ENCODE data around the gene HAUS3.

- TF ChIP-seq CTCF (IDR thresholded peaks at IDR 0.05; ENCODE audit: insufficient read depth, low read length, poor library complexity, severe bottlenecking) (no peak), EZH2phosphoT487 (conservative IDR thresholded peaks at IDR 0.05; ENCODE audit: low read length) (no peak)
Measured at GRCh38 chr4:2218436-2218835, 23.5 kb downstream of the HAUS3 start.
